SK-N-SH (cell line): ENCODE measurements around the gene CEP95. TPM values are rescaled to one million over a fixed set of nuclear protein-coding genes. Genes with fewer than 3 reads are reported as not detected.

Experiments used
- CTCF ChIA-PET: fragments of 300-600, 350-600 bp; formaldehyde crosslinking; extraction: SDS; loops from one replicate; lab custom pipeline; 2021; lab: Yijun Ruan, JAX
- POLR2A ChIA-PET: fragments of 350-600 bp; sonication (Branson Sonifier 250); formaldehyde crosslinking; extraction: SDS; loops from one replicate; lab custom pipeline; 2020; ENCODE audit warnings: antibody characterized with exemption, inconsistent platforms; lab: Yijun Ruan, JAX
- DNase-seq: peaks from one replicate; pipeline ENCODE4 v3.0.0; 2012
- H2AFZ ChIP-seq: fragments of 200-600 bp; sonication (generic); 2 replicates; pipeline ENCODE4 v1.8.1; 2016; ENCODE audit warnings: antibody characterized with exemption, mild to moderate bottlenecking, low read depth
- H3F3A ChIP-seq: fragments of 200-600 bp; sonication (generic); replicated peaks from 2 replicates; pipeline ENCODE3; 2016; ENCODE audit warnings: antibody characterized with exemption, mild to moderate bottlenecking; ENCODE audit not compliant: insufficient read depth
- H3K27ac ChIP-seq, 2 experiments: fragments of 200-500 bp in 1 of 2; fragments of 200-600 bp in 1 of 2; sonication (Bioruptor generic) in 1 of 2; sonication (generic), shearing (Covaris generic) in 1 of 2; 2 replicates each; pipeline versions ENCODE4 v1.5.1 to v1.6.1; 2014 to 2016; ENCODE audit warnings: low read depth in 2 of 2, inconsistent platforms in 1 of 2, low read length in 1 of 2, mild to moderate bottlenecking in 1 of 2, mixed read lengths in 1 of 2
- H3K27me3 ChIP-seq: fragments of 200-600 bp; sonication (generic), shearing (Covaris generic); 2 replicates; pipeline ENCODE4 v1.6.1; 2016; ENCODE audit warnings: mixed run types; ENCODE audit not compliant: insufficient read depth
- H3K36me3 ChIP-seq, 2 experiments: fragments of 200-500 bp in 1 of 2; fragments of 200-600 bp in 1 of 2; sonication (Bioruptor generic) in 1 of 2; sonication (generic) in 1 of 2; replicated peaks in 1 of 2; 2 replicates each; pipeline versions ENCODE3 to v1.5.1; 2014 to 2016; ENCODE audit warnings: low read length in 1 of 2, mild to moderate bottlenecking in 1 of 2; ENCODE audit not compliant: insufficient read depth in 2 of 2, control insufficient read depth in 1 of 2
- H3K4me1 ChIP-seq, 2 experiments: fragments of 200-500 bp in 1 of 2; fragments of 200-600 bp in 1 of 2; sonication (Bioruptor generic) in 1 of 2; sonication (generic), shearing (Covaris generic) in 1 of 2; 2 replicates each; pipeline versions ENCODE4 v1.5.1 to v1.6.1; 2014 to 2016; ENCODE audit warnings: low read depth in 1 of 2, low read length in 1 of 2, mixed run types in 1 of 2; ENCODE audit not compliant: insufficient read depth in 2 of 2, control insufficient read depth in 1 of 2
- H3K4me2 ChIP-seq: fragments of 200-600 bp; sonication (generic), shearing (Covaris generic); 2 replicates; pipeline ENCODE4 v1.6.1; 2017; ENCODE audit warnings: mixed run types
- H3K4me3 ChIP-seq, 2 experiments: fragments of 200-500 bp in 1 of 2; fragments of 200-600 bp in 1 of 2; sonication (Bioruptor generic) in 1 of 2; sonication (generic), shearing (Covaris generic) in 1 of 2; 2 replicates each; pipeline versions ENCODE4 v1.5.1 to v1.8.1; 2014 to 2016; ENCODE audit warnings: low read depth in 2 of 2, inconsistent platforms in 1 of 2, low read length in 1 of 2, mild to moderate bottlenecking in 1 of 2, mixed read lengths in 1 of 2, moderate library complexity in 1 of 2
- H3K79me2 ChIP-seq: fragments of 200-600 bp; sonication (generic); 2 replicates; pipeline ENCODE4 v1.8.1; 2017; ENCODE audit warnings: mild to moderate bottlenecking; ENCODE audit not compliant: insufficient read depth
- H3K9ac ChIP-seq: fragments of 200-600 bp; sonication (generic); 2 replicates; pipeline ENCODE4 v1.6.1; 2017; ENCODE audit warnings: mixed run types
- H3K9me2 ChIP-seq: fragments of 200-600 bp; sonication (generic); 2 replicates; pipeline ENCODE4 v1.6.1; 2017; ENCODE audit warnings: mixed run types
- H3K9me3 ChIP-seq: fragments of 200-600 bp; sonication (generic); 2 replicates; pipeline ENCODE4 v1.6.1; 2017; ENCODE audit warnings: mixed run types, mild to moderate bottlenecking, moderate library complexity
- H4K20me1 ChIP-seq: fragments of 200-600 bp; sonication (generic); 2 replicates; pipeline ENCODE4 v1.6.1; 2017; ENCODE audit warnings: mild to moderate bottlenecking, mixed run types; ENCODE audit not compliant: insufficient read depth
- CHD2 ChIP-seq: fragments of 150-350 bp; IDR thresholded peaks from 2 replicates; pipeline ENCODE4 v1.6.1; 2018; ENCODE audit warnings: low read length; ENCODE audit not compliant: partially characterized antibody
- ELF1 ChIP-seq: IDR thresholded peaks from 2 replicates; pipeline ENCODE4 v1.4.0; 2012
- FOSL2 ChIP-seq: IDR thresholded peaks from 2 replicates; pipeline ENCODE4 v1.4.0; 2012; ENCODE audit warnings: low read depth, mild to moderate bottlenecking, moderate library complexity, borderline replicate concordance
- FOXJ3 ChIP-seq: sonication (generic); formaldehyde crosslinking; IDR thresholded peaks from 2 replicates; pipeline ENCODE4 v1.5.1; 2020; ENCODE audit warnings: mild to moderate bottlenecking, missing genetic modification reagents
- GATA2 ChIP-seq: sonication (generic); formaldehyde crosslinking; IDR thresholded peaks from 2 replicates; pipeline ENCODE4 v1.5.0; 2020; ENCODE audit warnings: mild to moderate bottlenecking, missing genetic modification reagents
- IRF3 ChIP-seq: fragments of 150-350 bp; IDR thresholded peaks from 2 replicates; pipeline ENCODE4 v1.6.1; 2016; ENCODE audit warnings: mild to moderate bottlenecking, low read depth, low read length
- MEF2A ChIP-seq: IDR thresholded peaks from 2 replicates; pipeline ENCODE4 v1.4.0; 2012; ENCODE audit warnings: low read depth, borderline replicate concordance
- MXI1 ChIP-seq: IDR thresholded peaks from 2 replicates; pipeline ENCODE4 v1.6.1; 2012; ENCODE audit warnings: mild to moderate bottlenecking, low read depth, low read length, improper control_type of control experiment
- PBX3 ChIP-seq: IDR thresholded peaks from 2 replicates; pipeline ENCODE4; 2012
- RFX5 ChIP-seq: IDR thresholded peaks from 2 replicates; pipeline ENCODE4 v1.6.1; 2012; ENCODE audit warnings: mild to moderate bottlenecking, improper control_type of control experiment, low read length
- SIN3A ChIP-seq: IDR thresholded peaks from 2 replicates; pipeline ENCODE4 v1.6.1; 2012; ENCODE audit warnings: low read depth, mild to moderate bottlenecking, low read length, moderate library complexity, borderline replicate concordance
- SMC3 ChIP-seq: IDR thresholded peaks from 2 replicates; pipeline ENCODE4 v1.6.1; 2012; ENCODE audit warnings: low read depth, low read length, improper control_type of control experiment
- TCF12 ChIP-seq: IDR thresholded peaks from 2 replicates; pipeline ENCODE4 v1.4.0; 2012
- TEAD4 ChIP-seq: IDR thresholded peaks from 2 replicates; pipeline ENCODE4 v1.4.0; 2012; ENCODE audit warnings: mild to moderate bottlenecking, borderline replicate concordance; ENCODE audit not compliant: insufficient read depth
- WGBS: methylation state at CpG from one replicate; pipeline ENCODE4 v1.1.6; 2017; ENCODE audit warnings: low lambda C conversion rate; 5-methylcytosine and 5-hydroxymethylcytosine counted together
- polyA plus RNA-seq, 3 experiments: library from polyadenylated mRNA; depleted of rRNA; stranded (reverse); fragments of >200 nt; gene quantifications; 2 replicates each; pipeline ENCODE4 v1.2.3, GENCODE V29; 2012
- TF ChIP-seq, protein P1 (sequence below): IDR thresholded peaks from 2 replicates; pipeline ENCODE4 v1.4.0; 2012; ENCODE audit warnings: low read depth, borderline replicate concordance

The CEP95 gene
- polyA plus RNA-seq, 1 of the 3 experiments (the other 2 are of a cell fraction), result 30.8 TPM

GRCh38 chr17:64546716-64547115 lies 39.9 kb downstream of the CEP95 start:
- no peak overlapping the region for H3K27ac ChIP-seq
- POLR2A ChIA-PET, result interaction anchor here (1.3 to 1.4 kb wide), 2 partner anchors 9 to 40 kb away, joined by 3 read pairs; partner anchors contain the start of gene CEP95
- H3K36me3 ChIP-seq, result peaks cover 71 to 98% of the 10 kb centered on the region in 2 experiments

DNA sequence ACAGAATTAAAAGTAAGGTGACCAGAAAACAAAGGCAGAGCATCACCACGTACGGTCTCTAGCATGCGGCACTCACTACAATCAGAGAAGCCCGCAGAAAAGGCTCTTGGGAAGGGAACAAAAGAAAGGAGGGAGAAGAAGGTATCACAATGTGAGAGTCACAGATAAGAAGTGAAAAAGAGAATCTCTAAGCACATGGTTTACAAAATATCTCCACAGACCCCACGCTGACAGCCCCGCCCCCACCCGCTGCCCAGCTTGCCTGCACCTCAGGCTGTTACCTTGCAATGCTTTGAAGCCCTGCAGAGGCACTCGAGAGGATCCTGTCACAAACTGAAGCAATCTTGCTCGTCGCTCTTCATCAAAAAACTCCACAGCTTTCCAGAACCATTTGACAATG lies 40.5 kb downstream of the CEP95 start:
- H3K9me3 ChIP-seq, result no peaks in the 10 kb centered on the region
- peaks cover 69 to 98% of the 10 kb centered on the region in 2 experiments for H3K36me3 ChIP-seq
- no peak overlapping the region for H3K9ac ChIP-seq
- ChIA-PET POLR2A (interaction anchor here (1.3 to 1.4 kb wide), 2 partner anchors 10 to 40 kb away, joined by 3 read pairs; partner anchors contain the start of gene CEP95), CTCF (interaction anchor here (0.8 to 3.4 kb wide), 5 partner anchors 8 to 102 kb away, joined by 3 to 13 read pairs (median 4); no protein-coding TSS in a partner anchor)
- peaks cover 87% of the 10 kb centered on the region for H3F3A ChIP-seq
- H4K20me1 ChIP-seq, result 0 out of 2 replicates have a peak, but pooled peaks cover 5% of the 10 kb centered on the region
- TF ChIP-seq MXI1 (no peak), GATA2 (CRISPR knock-in tag) (no peak), ELF1 (no peak), RFX5 (no peak), TEAD4 (no peak), IRF3 (no peak), PBX3 (no peak), MEF2A (no peak), FOXJ3 (no peak), SIN3A (no peak), SMC3 (no peak), TCF12 (no peak), CHD2 (no peak)
- TF ChIP-seq, protein P1, sequence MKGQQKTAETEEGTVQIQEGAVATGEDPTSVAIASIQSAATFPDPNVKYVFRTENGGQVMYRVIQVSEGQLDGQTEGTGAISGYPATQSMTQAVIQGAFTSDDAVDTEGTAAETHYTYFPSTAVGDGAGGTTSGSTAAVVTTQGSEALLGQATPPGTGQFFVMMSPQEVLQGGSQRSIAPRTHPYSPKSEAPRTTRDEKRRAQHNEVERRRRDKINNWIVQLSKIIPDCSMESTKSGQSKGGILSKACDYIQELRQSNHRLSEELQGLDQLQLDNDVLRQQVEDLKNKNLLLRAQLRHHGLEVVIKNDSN, result no peak
- H3K4me1 ChIP-seq, result no peaks in the 10 kb centered on the region
- H2AFZ ChIP-seq, result no peak overlapping the region
- H3K9me2 ChIP-seq, result no peaks in the 10 kb centered on the region
- no peak overlapping the region for H3K4me2 ChIP-seq
- H3K27ac ChIP-seq, result no peak overlapping the region; a peak in 1 of 4 replicates
- WGBS, result 94% methylated on average over 10 of the region's 10 CpGs
- no peak for DNase-seq
- no peak overlapping the region for H3K4me3 ChIP-seq
- no peaks in the 10 kb centered on the region for H3K27me3 ChIP-seq
- H3K79me2 ChIP-seq, result peaks cover 81% of the 10 kb centered on the region

More at GRCh38 chr17:64546716-64547115, 39.9 kb downstream of the CEP95 start:
- CTCF ChIA-PET, result interaction anchor here (1.2 kb wide), 3 partner anchors 29 to 102 kb away, joined by 3 to 4 read pairs (median 4); no protein-coding TSS in a partner anchor
- Histone ChIP-seq H2AFZ (no peak overlapping the region), H3K4me3 (no peak overlapping the region), H3K4me1 (no peaks in the 10 kb centered on the region), H3K79me2 (peaks cover 75% of the 10 kb centered on the region), H3K9me3 (no peaks in the 10 kb centered on the region), H3K9ac (no peak overlapping the region), H3K27me3 (no peaks in the 10 kb centered on the region), H4K20me1 (0 out of 2 replicates have a peak, but pooled peaks cover 5% of the 10 kb centered on the region), H3F3A (peaks cover 85% of the 10 kb centered on the region), H3K4me2 (no peak overlapping the region), H3K9me2 (no peaks in the 10 kb centered on the region)
- TF ChIP-seq FOSL2, result no peak
- no peak for TF ChIP-seq CHD2
- WGBS, result 96% methylated on average over 7 of the region's 7 CpGs
- DNase-seq, result no peak
